Peyer's patch (tissue), 4 donors: Measurements from ENCODE around the gene MIPEP.

Experiments used
- CTCF ChIP-seq, 6 experiments: fragments of 450-650 bp in 4 of 6; fragments of 200-600 bp in 2 of 6; sonication (generic) in 1 of 6; IDR thresholded peaks; one replicate each; pipeline ENCODE4 v1.5.1; 2017 to 2019; ENCODE audit warnings: antibody characterized with exemption in 6 of 6, mild to moderate bottlenecking in 3 of 6, moderate library complexity in 1 of 6
- POLR2A ChIP-seq, 2 donors: fragments of 450-650 bp; IDR thresholded peaks; one replicate each; pipeline ENCODE4 v1.5.1; 2017; ENCODE audit warnings: antibody characterized with exemption in 2 of 2, mild to moderate bottlenecking in 2 of 2, moderate library complexity in 2 of 2

- TF ChIP-seq CTCF (IDR thresholded peaks at IDR 0.05) (no peak), POLR2A (IDR thresholded peaks at IDR 0.05) (no peak)
These were observed 22.1 kb downstream of the MIPEP start for GRCh38 chr13:23867027-23867491.
